Measurements from ENCODE around the gene TMPRSS3. TPM values are rescaled to one million over a fixed set of nuclear protein-coding genes. Genes with fewer than 3 reads are reported as not detected.

The TMPRSS3 gene
- total RNA-seq, 1 donor from 2014 or later = not detected

DNA sequence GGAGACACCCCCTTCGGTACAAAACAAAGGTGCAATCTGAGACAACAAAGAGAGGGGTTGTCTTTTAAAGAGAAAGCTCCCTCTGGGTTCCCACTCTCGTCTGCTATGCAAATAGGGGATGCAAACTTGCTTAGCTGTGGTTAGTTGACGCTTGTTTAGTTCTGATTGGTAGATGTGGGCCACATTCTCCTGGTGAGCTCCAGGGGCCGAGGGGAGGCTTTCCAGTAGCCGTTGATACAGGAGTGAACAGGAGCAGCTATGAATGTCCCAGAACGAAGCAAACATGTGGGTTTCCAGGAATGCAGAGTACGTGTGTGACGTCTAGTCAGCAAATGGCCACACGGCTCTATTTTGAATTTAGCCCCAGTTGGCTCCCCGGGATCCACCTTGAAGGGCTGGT, 59.8 kb downstream of the TMPRSS3 start:
- DNase-seq (no peak), ATAC-seq (ENCODE audit: low read depth) (no peak)
- Mint-ChIP-seq H3K9me3 (peaks cover 17% of the 10 kb centered on the region), H3K4me1 (peaks cover 10% of the 10 kb centered on the region), H3K27ac (no peak overlapping the region), H3K27me3 (peaks cover 23% of the 10 kb centered on the region), H3K36me3 (ENCODE audit: low read depth) (peaks cover 2% of the 10 kb centered on the region), H3K4me3 (no peak overlapping the region)
- POLR2A ChIA-PET = no interaction called here
- TF ChIP-seq CTCF (IDR thresholded peaks at IDR 0.05) = no peak
- intact Hi-C loops (cut with micrococcal nuclease) = loop anchor here (10.0 kb wide), 1 partner anchor 479 kb away; no protein-coding TSS in a partner anchor
- CTCF ChIA-PET = interaction anchor here (3.8 to 4.1 kb wide), 2 partner anchors 25 to 201 kb away, joined by 20 to 39 read pairs; no protein-coding TSS in a partner anchor

DNA sequence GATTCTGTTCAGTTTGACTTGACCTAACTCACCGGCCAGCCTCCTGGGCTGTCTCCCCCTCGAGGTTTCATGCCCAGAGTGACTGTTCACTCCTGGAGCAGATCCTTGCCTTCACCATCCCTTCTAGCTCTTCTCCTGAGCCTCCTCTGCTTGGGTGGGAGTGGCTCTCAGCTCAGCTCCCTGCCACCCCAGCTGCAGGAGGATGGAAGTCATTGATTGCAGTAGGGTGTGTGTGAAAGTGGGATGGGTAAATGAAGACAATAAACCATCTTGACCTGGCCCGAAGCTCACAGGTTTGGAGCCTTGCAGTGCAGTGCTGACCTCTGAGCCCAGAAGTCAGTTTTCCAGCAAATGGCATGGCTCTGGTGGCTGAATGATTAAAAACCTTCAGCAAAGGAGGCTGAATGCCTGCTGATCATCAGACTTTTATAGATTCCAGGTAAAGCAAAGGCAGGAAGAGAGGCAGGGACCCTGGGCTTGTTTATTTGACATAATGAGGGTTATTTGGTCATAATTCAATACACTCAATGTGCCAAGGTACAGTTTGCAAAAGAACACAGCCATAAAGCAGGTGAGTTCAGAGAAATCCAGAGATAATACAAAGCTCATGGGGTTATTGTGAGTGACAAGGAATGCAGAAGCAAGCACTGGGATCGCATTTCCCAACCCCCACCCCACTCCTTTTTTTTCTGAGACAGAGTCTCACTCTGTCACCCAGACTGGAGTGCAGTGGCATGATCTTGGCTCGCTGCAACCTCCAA, 63.1 kb downstream of the TMPRSS3 start:
- ChIA-PET POLR2A (no interaction called here), CTCF (no interaction called here)
- no peak for TF ChIP-seq CTCF (IDR thresholded peaks at IDR 0.05)
- intact Hi-C loops (cut with micrococcal nuclease) = loop anchor here (10.0 kb wide), 1 partner anchor 482 kb away; no protein-coding TSS in a partner anchor
- Mint-ChIP-seq H3K4me1 (peaks cover 3% of the 10 kb centered on the region), H3K4me3 (no peak overlapping the region), H3K9me3 (peaks cover 21% of the 10 kb centered on the region), H3K27me3 (peaks cover 22% of the 10 kb centered on the region), H3K27ac (no peak overlapping the region), H3K36me3 (ENCODE audit: low read depth) (peaks cover 2% of the 10 kb centered on the region)
- ATAC-seq (ENCODE audit: low read depth) (no peak), DNase-seq (no peak)

- peaks cover 21% of the 10 kb centered on the region for H3K9me3 Mint-ChIP-seq
- ChIA-PET CTCF (no interaction called here), POLR2A (no interaction called here)
- no peak overlapping the region for H3K4me3 Mint-ChIP-seq
- DNase-seq (no peak), ATAC-seq (ENCODE audit: low read depth) (no peak)
- H3K4me1 Mint-ChIP-seq = no peaks in the 10 kb centered on the region
- no peak for TF ChIP-seq CTCF (IDR thresholded peaks at IDR 0.05)
- intact Hi-C loops (cut with micrococcal nuclease) = loop anchor here (10.0 kb wide), 1 partner anchor 483 kb away; no protein-coding TSS in a partner anchor
- peaks cover 14% of the 10 kb centered on the region for H3K27me3 Mint-ChIP-seq
- peaks cover 2% of the 10 kb centered on the region for H3K36me3 Mint-ChIP-seq (ENCODE audit: low read depth)
- H3K27ac Mint-ChIP-seq = no peak overlapping the region
Observed at GRCh38 chr21:42331660-42332059, 64.2 kb downstream of the TMPRSS3 start.

- intact Hi-C loops (cut with micrococcal nuclease) = loop anchor here (10.0 kb wide), 1 partner anchor 484 kb away; no protein-coding TSS in a partner anchor
- no peak for DNase-seq
Observed at GRCh38 chr21:42330380-42331371, 65.2 kb downstream of the TMPRSS3 start.

More at GRCh38 chr21:42330380-42331371, 65.2 kb downstream of the TMPRSS3 start:
- ChIA-PET CTCF (interaction anchor here (0.9 kb wide), 1 partner anchor 20 kb away, joined by 3 read pairs; no protein-coding TSS in a partner anchor), POLR2A (no interaction called here)
- H3K4me1 Mint-ChIP-seq = no peaks in the 10 kb centered on the region
- peaks cover 14% of the 10 kb centered on the region for H3K27me3 Mint-ChIP-seq
- no peak for ATAC-seq (ENCODE audit: low read depth)
- peaks cover 2% of the 10 kb centered on the region for H3K36me3 Mint-ChIP-seq (ENCODE audit: low read depth)
- no peak for TF ChIP-seq CTCF (IDR thresholded peaks at IDR 0.05)
- no peak overlapping the region for H3K27ac Mint-ChIP-seq
- H3K9me3 Mint-ChIP-seq = peaks cover 21% of the 10 kb centered on the region
- H3K4me3 Mint-ChIP-seq = no peak overlapping the region
